HG02938 (cell line): ENCODE data around the gene NOP16.
"Not testable (repeated sequence)": the region's sequence is repeated elsewhere in the genome, so short reads cannot be mapped to it uniquely, and the experiment has no call there.

Source experiments
- ATAC-seq: cut with Tn5 transposase; IDR thresholded peaks from one replicate; pipeline ENCODE4 v1.9.1; 2021; ENCODE audit warnings: mild to moderate bottlenecking, moderate library complexity; ENCODE audit not compliant: unreplicated experiment

NOP16 gene

DNA sequence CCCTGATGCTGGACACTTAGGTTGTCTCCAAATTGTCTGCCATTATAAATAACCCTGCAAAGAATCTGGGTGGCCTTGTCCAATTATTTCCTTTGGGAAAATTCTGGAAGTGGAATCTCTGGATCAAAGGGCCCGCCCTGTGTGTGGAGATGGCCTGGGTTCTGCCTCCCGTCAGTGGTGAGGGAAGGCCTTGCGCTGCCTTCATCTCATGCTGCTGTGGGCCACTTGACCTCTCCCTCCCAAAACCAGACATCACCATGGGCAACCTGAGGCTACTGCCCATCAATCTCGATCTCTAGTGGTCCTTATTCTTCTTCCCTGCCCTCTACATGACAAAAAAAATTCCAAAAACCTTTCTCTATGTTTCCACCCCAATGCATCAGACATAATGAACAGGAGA lies 21.4 kb upstream of the NOP16 start:
- no peak for ATAC-seq

DNA sequence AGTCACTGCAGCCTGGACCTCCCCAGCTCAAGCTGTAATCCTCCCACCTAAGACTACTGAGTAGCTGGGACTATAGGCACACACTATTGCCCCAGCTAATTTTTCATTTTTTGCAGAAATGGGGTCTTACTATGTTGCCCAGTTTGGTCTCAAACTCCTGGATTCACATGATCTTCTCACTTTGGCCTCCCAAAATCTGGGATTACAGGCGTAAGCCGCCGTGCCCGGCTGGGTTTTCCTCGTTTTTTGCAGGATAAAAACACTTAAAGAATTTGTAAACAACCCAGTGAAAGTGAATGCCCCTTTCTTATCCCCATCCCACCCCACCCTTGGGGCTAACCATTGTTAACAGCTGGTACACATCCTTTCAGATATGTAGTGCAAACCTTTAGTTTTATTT lies 20.2 kb upstream of the NOP16 start:
- ATAC-seq, result no peak

GRCh38 chr5:176408252-176408573 lies 19.8 kb upstream of the NOP16 start:
- ATAC-seq, result not testable (repeated sequence)

DNA sequence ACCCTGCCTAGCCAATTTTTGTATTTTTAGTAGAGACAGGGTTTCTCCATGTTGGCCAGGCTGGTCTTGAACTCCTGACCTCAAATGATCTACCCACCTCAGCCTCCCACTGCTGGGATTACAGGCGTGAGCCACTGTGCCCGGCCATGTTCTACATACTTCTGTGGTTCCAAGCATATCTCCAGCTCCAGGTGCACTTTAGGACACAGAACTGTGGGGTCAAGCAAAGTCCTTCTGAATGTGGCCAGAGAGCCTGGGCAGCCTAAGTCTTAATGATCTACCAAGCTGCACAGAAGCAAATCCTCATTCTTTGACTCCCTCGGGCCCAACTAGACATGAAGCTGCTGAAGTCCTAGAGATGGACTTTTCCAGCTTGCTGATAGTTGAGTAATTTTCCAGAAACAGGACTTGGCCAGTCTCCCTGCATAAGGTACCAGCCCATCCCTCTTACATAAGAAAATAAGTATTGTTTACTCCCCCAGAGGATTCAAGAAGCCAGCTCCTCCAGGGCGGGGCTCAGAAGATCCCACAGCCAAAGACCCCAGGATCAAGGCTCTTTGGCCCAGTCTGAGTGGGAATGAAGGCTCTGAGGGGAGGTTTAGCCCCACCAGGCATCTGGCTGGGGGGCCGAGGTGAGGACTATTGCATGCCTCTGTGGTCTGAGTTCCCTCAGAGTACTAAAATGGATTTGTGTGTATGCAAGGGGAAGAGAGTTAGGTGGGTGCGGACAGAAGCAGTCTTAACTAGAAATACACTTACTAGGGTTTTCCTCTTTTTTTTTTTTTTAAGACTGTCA lies 19.3 kb upstream of the NOP16 start:
- ATAC-seq, result no peak

- ATAC-seq, result no peak
Observed at GRCh38 chr5:176406436-176407052, 18.1 kb upstream of the NOP16 start.

- ATAC-seq, result no peak
Observed at GRCh38 chr5:176405656-176406435, 17.4 kb upstream of the NOP16 start.

DNA sequence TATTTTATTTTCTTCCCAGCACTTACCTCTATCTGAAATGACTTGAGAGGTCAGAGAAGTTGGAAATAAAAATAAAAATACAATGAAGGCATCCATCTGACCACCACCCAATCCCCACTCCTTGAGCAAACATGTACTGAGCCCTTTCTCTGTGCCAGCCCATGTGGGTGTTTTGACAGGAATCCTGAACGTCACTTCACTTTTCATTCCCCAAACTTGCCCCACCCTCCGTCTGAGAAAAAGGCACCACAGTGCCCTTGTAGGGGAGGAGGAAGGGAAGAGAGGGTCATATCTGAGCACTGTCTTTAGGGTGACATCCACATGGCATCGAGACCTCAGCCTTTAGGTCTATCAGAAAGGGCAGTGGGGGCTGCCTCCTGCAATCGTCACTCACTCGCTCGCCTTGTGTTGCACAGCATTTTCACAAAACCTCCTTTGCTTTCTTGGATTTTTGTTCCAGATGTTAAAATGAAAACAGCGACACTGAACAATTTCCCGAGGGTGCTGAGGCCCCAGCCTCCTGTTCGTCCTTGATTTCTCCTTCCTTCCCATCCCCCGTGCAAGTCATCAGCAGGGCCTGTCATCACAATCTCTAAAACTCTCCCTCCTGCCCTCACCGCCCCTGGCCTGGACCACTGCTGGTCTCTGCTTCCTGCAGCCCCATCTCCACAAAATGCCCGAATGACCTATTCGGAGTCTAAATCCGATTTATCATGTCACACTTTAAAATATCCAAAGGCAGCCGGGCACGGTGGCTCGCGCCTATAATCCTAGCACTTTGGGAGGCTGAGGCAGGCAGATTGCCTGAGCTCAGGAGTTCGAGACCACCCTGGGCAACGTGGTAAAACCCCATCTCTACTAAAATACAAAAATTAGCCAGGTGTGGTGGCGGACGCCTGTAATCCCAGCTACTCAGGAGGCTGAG lies 13.1 kb upstream of the NOP16 start:
- no peak for ATAC-seq

GRCh38 chr5:176400382-176401156 lies 12.2 kb upstream of the NOP16 start:
- no peak for ATAC-seq

GRCh38 chr5:176397736-176398420 lies 9.5 kb upstream of the NOP16 start:
- ATAC-seq, result no peak

DNA sequence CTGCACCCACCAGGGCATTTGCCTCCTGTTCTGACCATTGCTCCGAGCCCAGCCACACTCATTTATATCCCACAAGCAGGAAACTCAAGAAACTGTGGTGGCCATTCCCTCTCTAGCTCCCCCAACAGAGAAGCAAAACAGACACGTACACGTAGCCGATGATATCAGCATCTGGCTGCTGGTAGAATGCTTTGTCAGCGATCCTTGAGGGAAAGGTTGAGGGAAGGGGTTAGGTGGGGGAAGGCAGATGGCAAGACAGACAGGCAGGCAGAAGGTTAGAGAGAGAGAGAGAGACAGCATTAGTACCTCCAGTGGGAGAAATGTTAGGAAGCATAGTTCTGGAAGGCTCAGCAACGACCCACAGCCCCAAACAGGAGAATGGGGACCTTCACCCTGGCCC lies 7.9 kb upstream of the NOP16 start:
- no peak for ATAC-seq

DNA sequence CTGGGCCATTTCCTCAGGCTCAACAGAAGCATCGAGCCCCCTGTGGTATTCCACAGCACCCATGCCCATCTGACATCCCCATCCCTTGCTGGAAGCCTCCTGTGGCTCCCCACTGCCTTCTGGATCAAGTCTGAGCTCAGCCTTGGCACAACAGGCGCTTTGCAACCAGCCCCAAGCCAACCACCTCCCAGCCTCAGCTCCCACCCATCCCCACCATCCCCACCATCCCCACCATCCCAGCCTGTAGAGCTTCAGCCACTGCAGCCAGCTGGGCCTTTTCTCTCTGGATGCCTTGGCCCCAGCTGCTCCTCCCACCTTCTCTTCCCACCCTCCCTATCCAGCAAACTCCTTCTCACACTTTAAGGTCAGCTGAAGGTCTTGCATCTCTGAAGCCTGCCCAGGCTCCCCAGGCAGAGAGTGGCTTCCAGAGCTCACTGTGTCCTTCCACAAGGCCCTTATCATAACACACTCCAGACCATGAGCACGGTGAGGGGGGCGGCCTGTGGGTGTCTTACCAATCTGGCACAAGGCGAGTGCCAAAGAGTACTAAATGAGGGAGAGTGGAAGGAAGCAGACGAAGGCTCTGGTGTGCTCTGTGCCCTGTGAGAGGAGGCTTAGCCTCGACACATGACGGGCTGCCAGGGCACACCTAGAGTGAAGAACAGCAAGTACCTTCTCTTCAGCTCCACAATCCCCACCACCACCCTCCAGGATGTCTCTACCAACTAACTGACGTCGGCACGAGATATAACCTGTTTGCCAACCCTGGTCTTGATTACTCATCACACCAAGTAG lies 6.7 kb upstream of the NOP16 start:
- no peak for ATAC-seq

- no peak for ATAC-seq
Observed at GRCh38 chr5:176394096-176394495, 5.7 kb upstream of the NOP16 start.

GRCh38 chr5:176392526-176392925 lies 4.1 kb upstream of the NOP16 start:
- ATAC-seq, result no peak

DNA sequence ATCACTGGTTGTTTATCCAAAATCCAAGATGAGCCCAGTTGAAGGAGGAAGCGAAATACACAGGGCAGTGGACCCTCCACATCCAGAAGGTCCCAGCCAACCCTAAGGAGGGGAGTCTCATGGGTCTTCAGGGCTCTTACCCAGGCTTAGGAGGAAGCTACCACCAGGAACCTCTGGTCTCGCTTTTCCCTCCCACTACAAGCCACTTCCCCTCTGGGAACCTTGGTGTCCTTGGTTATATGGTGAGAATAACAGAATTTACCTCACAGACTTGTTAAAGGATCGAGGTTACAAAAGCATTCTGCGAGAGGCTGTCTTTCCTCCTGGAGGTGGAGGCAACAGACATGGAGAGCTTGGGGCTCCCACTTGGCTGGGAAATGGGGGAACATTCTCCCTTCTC lies 3.6 kb upstream of the NOP16 start:
- no peak for ATAC-seq

DNA sequence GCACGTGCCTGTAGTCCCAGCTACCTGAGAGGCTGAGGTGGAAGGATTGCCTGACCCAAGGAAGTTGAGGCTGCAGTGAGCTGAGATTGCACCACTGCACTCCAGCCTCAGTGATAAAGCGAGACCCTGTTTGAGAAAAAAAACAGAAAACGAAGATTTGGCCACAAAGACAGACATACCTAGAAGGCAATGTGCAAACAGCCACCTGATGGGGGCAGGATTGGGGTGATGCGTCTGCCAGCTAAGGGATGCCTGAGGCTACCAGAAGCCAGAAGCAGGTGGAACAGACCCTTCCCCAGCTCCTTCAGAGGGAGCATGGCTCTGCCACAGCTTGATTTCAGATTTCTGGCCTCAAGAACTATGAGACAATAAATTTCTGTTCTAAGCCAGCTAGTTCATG lies 3.1 kb upstream of the NOP16 start:
- ATAC-seq, result no peak

GRCh38 chr5:176389135-176390123 lies 1.0 kb upstream of the NOP16 start:
- ATAC-seq, result peak; percentile 33

DNA sequence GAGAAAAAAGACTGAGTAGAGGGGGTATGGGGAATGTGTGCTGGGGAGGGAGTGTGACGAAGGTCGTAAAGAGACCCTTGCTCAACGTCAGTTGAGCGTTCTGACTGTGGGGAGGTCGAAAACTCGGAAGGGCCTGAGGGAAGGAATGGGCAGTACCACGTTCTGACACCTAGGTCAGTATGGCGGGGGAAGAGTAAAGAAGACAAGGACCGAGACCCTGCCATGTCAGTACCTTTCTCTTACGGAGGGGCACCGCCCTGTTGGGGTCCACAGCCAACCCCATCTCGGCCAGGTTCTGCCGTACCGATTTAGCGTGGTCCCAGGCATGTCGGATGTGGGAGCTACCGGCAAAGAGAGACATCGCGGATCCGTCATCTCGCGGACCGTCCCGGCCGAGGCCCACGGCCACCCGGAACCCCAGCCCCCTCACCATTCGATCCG lies 375 bp downstream of the NOP16 start:
- no peak for ATAC-seq
